H1 (cell line): Measurements from ENCODE around the gene ADCY2. TPM values are rescaled to one million over a fixed set of nuclear protein-coding genes. Genes with fewer than 3 reads are reported as not detected.

ENCODE experiments used
- ATF3 ChIP-seq: IDR thresholded peaks from 2 replicates; pipeline ENCODE4 v1.6.1; 2011; ENCODE audit warnings: low read depth, mild to moderate bottlenecking, low read length; ENCODE audit not compliant: insufficient read depth
- HDAC6 ChIP-seq: IDR thresholded peaks from one replicate; pipeline ENCODE4 v1.7.1; 2012; ENCODE audit warnings: low read depth, mild to moderate bottlenecking, inconsistent platforms, low read length, moderate library complexity
- SAP30 ChIP-seq: fragments of 300-600 bp; sonication (generic); IDR thresholded peaks from 2 replicates; pipeline ENCODE4 v1.7.1; 2012; ENCODE audit warnings: low read length, moderate library complexity, mild to moderate bottlenecking, inconsistent platforms; ENCODE audit not compliant: insufficient read depth, insufficient replicate concordance
- polyA plus RNA-seq, 7 experiments: library from polyadenylated mRNA; depleted of rRNA in 3 of 7; stranded (reverse) in 5 of 7; unstranded in 2 of 7; fragments of >200 nt in 5 of 7; fragments of 200-250 nt in 2 of 7; gene quantifications; 1 replicate in 5 of 7; 2 replicates in 1 of 7; 4 replicates in 1 of 7; pipeline versions ENCODE4 v1.2.1 to v1.2.3, GENCODE V29; 2011 to 2013; ENCODE audit warnings: missing spikeins in 2 of 7, mixed read lengths in 2 of 7
- total RNA-seq: library from RNA; stranded (reverse); fragmentation: NEBNext Ultra II Directional; extraction: Animal tissue kit (Norgen Biotek cat#: 25700); gene quantifications from 2 replicates; pipeline ENCODE4 v1.2.1, GENCODE V29; 2021

ADCY2 gene
- total and polyA plus RNA-seq, 2 of the 8 experiments (the other 6 are each of a cell fraction or from before 2014, with no cell fraction given) = 35.8 to 122 TPM

GRCh38 chr5:7392693-7393024 is 3.3 kb upstream of the ADCY2 start (continued):
- no peak for TF ChIP-seq HDAC6
- TF ChIP-seq ATF3 = no peak
- TF ChIP-seq SAP30 = no peak
- TF ChIP-seq, all 59 proteins: peak for 0
